SK-N-SH treated with all-trans-retinoic acid at 6 μM for 48 hours (cell line): Measurements from ENCODE around the gene DOK5.

Experiments used
- ATAC-seq: fragments of 200-7000 bp; cut with Tn5 transposase; 3 replicates; pipeline ENCODE4 v1.9.1; 2020; ENCODE audit warnings: mild to moderate bottlenecking, moderate library complexity
- ARNTL ChIP-seq: fragments of 450-650 bp; formaldehyde crosslinking; IDR thresholded peaks from 2 replicates; pipeline ENCODE4 v1.5.0; 2020; ENCODE audit warnings: low read depth, mild to moderate bottlenecking, moderate library complexity, borderline replicate concordance
- BACH2 ChIP-seq: fragments of 250-450 bp; sonication (Bioruptor Pico); IDR thresholded peaks from 2 replicates; pipeline ENCODE4 v1.9.0; 2021; ENCODE audit warnings: mild to moderate bottlenecking, borderline replicate concordance
- CREB5 ChIP-seq: fragments of 250-450 bp; sonication (Bioruptor Pico); IDR thresholded peaks from 2 replicates; pipeline ENCODE4 v1.5.1; 2020; ENCODE audit warnings: low read depth, mild to moderate bottlenecking, moderate library complexity
- CSDC2 ChIP-seq: fragments of 250-450 bp; sonication (Bioruptor Pico); IDR thresholded peaks from 2 replicates; pipeline ENCODE4 v1.5.0; 2020; ENCODE audit warnings: mild to moderate bottlenecking, moderate library complexity
- CSRNP3 ChIP-seq: fragments of 250-450 bp; sonication (Bioruptor Pico); IDR thresholded peaks from 2 replicates; pipeline ENCODE4 v1.5.1; 2021; ENCODE audit warnings: mild to moderate bottlenecking, moderate library complexity
- ESRRG ChIP-seq: fragments of 250-450 bp; sonication (Bioruptor Pico); IDR thresholded peaks from 2 replicates; pipeline ENCODE4 v1.6.1; 2021; ENCODE audit warnings: mild to moderate bottlenecking
- GLIS3 ChIP-seq: fragments of 250-450 bp; sonication (Bioruptor Pico); IDR thresholded peaks from 2 replicates; pipeline ENCODE4 v1.5.0; 2020; ENCODE audit warnings: mild to moderate bottlenecking, moderate library complexity
- ISL1 ChIP-seq: fragments of 250-450 bp; sonication (Bioruptor Pico); IDR thresholded peaks from 2 replicates; pipeline ENCODE4 v2.1.2; 2022; ENCODE audit warnings: mild to moderate bottlenecking, moderate library complexity
- OSR1 ChIP-seq: fragments of 250-450 bp; sonication (Bioruptor Pico); IDR thresholded peaks from 2 replicates; pipeline ENCODE4 v1.8.0; 2022; ENCODE audit warnings: moderate library complexity, mild to moderate bottlenecking, inconsistent platforms
- PATZ1 ChIP-seq: fragments of 250-450 bp; sonication (Bioruptor Pico); IDR thresholded peaks from 2 replicates; pipeline ENCODE4 v1.8.0; 2020; ENCODE audit warnings: mild to moderate bottlenecking, moderate library complexity, borderline replicate concordance
- POU6F1 ChIP-seq: fragments of 250-450 bp; sonication (Bioruptor Pico); IDR thresholded peaks from 2 replicates; pipeline ENCODE4 v1.8.0; 2021; ENCODE audit warnings: low read depth, mild to moderate bottlenecking, moderate library complexity, borderline replicate concordance
- PPARA ChIP-seq: fragments of 250-450 bp; sonication (Bioruptor Pico); IDR thresholded peaks from 2 replicates; pipeline ENCODE4 v1.5.0; 2020; ENCODE audit warnings: mild to moderate bottlenecking, borderline replicate concordance
- RARB ChIP-seq: fragments of 250-450 bp; sonication (Bioruptor Pico); IDR thresholded peaks from 2 replicates; pipeline ENCODE4 v1.8.0; 2021; ENCODE audit warnings: mild to moderate bottlenecking, moderate library complexity
- SNAI2 ChIP-seq: fragments of 250-450 bp; sonication (Bioruptor Pico); IDR thresholded peaks from 2 replicates; pipeline ENCODE4 v1.5.0; 2020; ENCODE audit warnings: mild to moderate bottlenecking, moderate library complexity
- TCF4 ChIP-seq: fragments of 250-450 bp; sonication (Bioruptor Pico); IDR thresholded peaks from 2 replicates; pipeline ENCODE4 v1.8.0; 2021; ENCODE audit warnings: mild to moderate bottlenecking, moderate library complexity, borderline replicate concordance
- TOX ChIP-seq: fragments of 250-450 bp; sonication (Bioruptor Pico); IDR thresholded peaks from 2 replicates; pipeline ENCODE4 v1.8.0; 2021; ENCODE audit warnings: mild to moderate bottlenecking, moderate library complexity, borderline replicate concordance
- TSHZ2 ChIP-seq: fragments of 250-450 bp; sonication (Bioruptor Pico); IDR thresholded peaks from 2 replicates; pipeline ENCODE4 v1.5.0; 2020; ENCODE audit warnings: mild to moderate bottlenecking, moderate library complexity
- ZC3H10 ChIP-seq: fragments of 250-450 bp; sonication (Bioruptor Pico); IDR thresholded peaks from 2 replicates; pipeline ENCODE4 v1.5.1; 2021; ENCODE audit warnings: mild to moderate bottlenecking, moderate library complexity
- ZFP3 ChIP-seq: fragments of 250-450 bp; sonication (Bioruptor Pico); IDR thresholded peaks from 2 replicates; pipeline ENCODE4 v1.5.0; 2020; ENCODE audit warnings: mild to moderate bottlenecking, moderate library complexity
- ZFP30 ChIP-seq: fragments of 450-650 bp; formaldehyde crosslinking; IDR thresholded peaks from 2 replicates; pipeline ENCODE4 v1.5.0; 2022; ENCODE audit warnings: mild to moderate bottlenecking, moderate library complexity
- ZNF565 ChIP-seq: fragments of 450-650 bp; formaldehyde crosslinking; conservative IDR thresholded peaks from 2 replicates; pipeline ENCODE4 v1.5.0; 2020; ENCODE audit warnings: low read depth, mild to moderate bottlenecking, moderate library complexity
- ZNF70 ChIP-seq: fragments of 450-650 bp; formaldehyde crosslinking; IDR thresholded peaks from 2 replicates; pipeline ENCODE4 v1.5.0; 2020; ENCODE audit warnings: mild to moderate bottlenecking, moderate library complexity
- ZNF8 ChIP-seq: fragments of 450-650 bp; formaldehyde crosslinking; IDR thresholded peaks from 2 replicates; pipeline ENCODE4 v1.5.0; 2020; ENCODE audit warnings: mild to moderate bottlenecking, moderate library complexity

DOK5 gene

GRCh38 chr20:54526801-54527200 lies 51.4 kb downstream of the DOK5 start:
- no peak for ATAC-seq
- TF ChIP-seq CSRNP3 (no peak), ZFP3 (CRISPR knock-in tag) (no peak), GLIS3 (CRISPR knock-in tag) (no peak), POU6F1 (no peak), BACH2 (CRISPR knock-in tag) (no peak), ZC3H10 (CRISPR knock-in tag) (no peak), TCF4 (CRISPR knock-in tag) (no peak), TOX (CRISPR knock-in tag) (no peak), ARNTL (no peak), SNAI2 (CRISPR knock-in tag) (no peak), RARB (no peak), ISL1 (CRISPR knock-in tag) (no peak), CSDC2 (CRISPR knock-in tag) (no peak), ZNF565 (CRISPR knock-in tag) (no peak), ZNF8 (CRISPR knock-in tag) (no peak)

GRCh38 chr20:54532573-54532972 lies 57.2 kb downstream of the DOK5 start:
- no peak for TF ChIP-seq ZFP30 (CRISPR knock-in tag)
- no peak for TF ChIP-seq PPARA (CRISPR knock-in tag)
- TF ChIP-seq CREB5 = no peak
- TF ChIP-seq TSHZ2 = no peak
- no peak for TF ChIP-seq GLIS3 (CRISPR knock-in tag)
- TF ChIP-seq CSDC2 (CRISPR knock-in tag) = no peak
- TF ChIP-seq POU6F1 = no peak
- TF ChIP-seq TCF4 (CRISPR knock-in tag) = no peak
- no peak for TF ChIP-seq TOX (CRISPR knock-in tag)
- no peak for TF ChIP-seq ZC3H10 (CRISPR knock-in tag)
- no peak for TF ChIP-seq BACH2 (CRISPR knock-in tag)
- no peak for TF ChIP-seq PATZ1 (CRISPR knock-in tag)
- TF ChIP-seq ESRRG (CRISPR knock-in tag) = no peak
- no peak for TF ChIP-seq ISL1 (CRISPR knock-in tag)
- TF ChIP-seq ZNF565 (CRISPR knock-in tag) = no peak
- no peak for TF ChIP-seq SNAI2 (CRISPR knock-in tag)
- TF ChIP-seq CSRNP3 = no peak
- TF ChIP-seq ZFP3 (CRISPR knock-in tag) = no peak
- no peak for TF ChIP-seq ZNF70 (CRISPR knock-in tag)
- no peak for TF ChIP-seq OSR1 (CRISPR knock-in tag)
- no peak for ATAC-seq
